ENCODE data around the gene MMP14. TPM values are rescaled to one million over a fixed set of nuclear protein-coding genes. Genes with fewer than 3 reads are reported as not detected.

Gene MMP14
- total and polyA plus RNA-seq, 2 of the 8 experiments (the other 6 are each of a cell fraction or from before 2014, with no cell fraction given): 58.2 to 86.8 TPM

DNA sequence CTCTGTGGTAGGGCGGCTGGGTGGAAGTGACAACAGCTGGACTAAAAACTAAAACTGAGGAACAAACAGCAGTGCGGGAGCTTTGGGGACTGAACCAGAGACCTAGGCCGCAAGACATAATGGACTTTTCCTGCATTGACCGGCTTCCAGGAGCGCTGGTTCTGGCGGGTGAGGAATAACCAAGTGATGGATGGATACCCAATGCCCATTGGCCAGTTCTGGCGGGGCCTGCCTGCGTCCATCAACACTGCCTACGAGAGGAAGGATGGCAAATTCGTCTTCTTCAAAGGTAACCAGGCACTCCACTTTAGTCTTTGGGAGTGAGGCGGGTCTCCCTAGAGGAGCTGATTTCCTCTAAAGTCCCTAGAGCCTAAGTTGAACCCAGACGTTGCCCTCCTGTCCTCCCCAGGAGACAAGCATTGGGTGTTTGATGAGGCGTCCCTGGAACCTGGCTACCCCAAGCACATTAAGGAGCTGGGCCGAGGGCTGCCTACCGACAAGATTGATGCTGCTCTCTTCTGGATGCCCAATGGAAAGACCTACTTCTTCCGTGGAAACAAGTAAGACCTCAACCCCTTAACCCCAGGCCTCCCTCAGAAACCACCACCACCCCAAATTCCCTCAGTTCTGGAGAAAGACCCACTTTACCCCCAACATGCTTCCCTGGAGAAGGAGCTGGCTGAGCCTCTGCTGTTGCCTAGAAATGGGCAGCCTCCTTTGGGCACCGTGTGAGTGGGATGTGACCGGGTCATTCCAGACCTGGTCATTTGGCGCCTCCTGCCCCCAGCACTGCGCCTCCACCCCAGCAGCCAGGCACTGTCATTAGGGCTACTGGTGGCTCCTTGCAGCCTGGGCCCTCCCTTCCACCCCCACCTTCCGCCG, 8.1 kb downstream of the MMP14 start:
- no peak overlapping the region for H3K4ac ChIP-seq (replicated peaks; ENCODE audit: insufficient read length, low read depth, low read length)
- CTCF ChIA-PET (ENCODE audit: partially characterized antibody): interaction anchor here (0.7 to 56.0 kb wide), 7 partner anchors 15 to 288 kb away, joined by 3 to 1562 read pairs (median 6); partner anchors contain the start of genes LRP10, MMP14, MRPL52 and REM2
- H3K79me1 ChIP-seq (ENCODE audit: low read depth, low read length): 0 out of 2 replicates have a peak, but pooled peaks cover 2% of the 10 kb centered on the region
- H2BK12ac ChIP-seq (ENCODE audit: low read depth, low read length): no peak overlapping the region
- H2AFZ ChIP-seq (ENCODE audit: low read length): no peak overlapping the region
- no peak overlapping the region for H4K8ac ChIP-seq (ENCODE audit: extremely low read depth, insufficient read depth, low read length)
- H3K4me2 ChIP-seq (ENCODE audit: insufficient read depth in 1 of 2, low read depth in 2 of 2, low read length in 2 of 2): no peak overlapping the region
- no peak overlapping the region for H2BK20ac ChIP-seq (ENCODE audit: low read length)
- POLR2A ChIA-PET (ENCODE audit: partially characterized antibody): interaction anchor here (0.7 to 13.9 kb wide), 5 partner anchors 11 to 52 kb away, joined by 3 to 203 read pairs (median 5); partner anchors contain the start of genes MMP14 and MRPL52
- peaks cover 0 to 2% of the 10 kb centered on the region in 2 experiments for H4K20me1 ChIP-seq (replicated peaks in 1 of 2; ENCODE audit: control insufficient read depth in 1 of 2, insufficient read depth in 2 of 2, low read length in 2 of 2)
- 0 out of 4 replicates have a peak, but pooled peaks cover 0 to 3% of the 10 kb centered on the region in 2 experiments for H3K79me2 ChIP-seq (ENCODE audit: control insufficient read depth in 1 of 2, insufficient read depth in 2 of 2, low read length in 2 of 2)
- no peak overlapping the region for H4K5ac ChIP-seq (ENCODE audit: insufficient read length, low read depth, low read length)
- no peak overlapping the region for H3K18ac ChIP-seq (ENCODE audit: extremely low read depth, low read length)
- no peaks in the 10 kb centered on the region for H3K9me3 ChIP-seq (ENCODE audit: insufficient read depth in 2 of 2, low read depth in 1 of 2, low read length in 1 of 2)
- H3K23ac ChIP-seq (ENCODE audit: insufficient read length): no peak overlapping the region
- H3K4me1 ChIP-seq (replicated peaks in 1 of 4; ENCODE audit: control insufficient read depth in 3 of 4, insufficient read depth in 4 of 4, low read length in 3 of 4): peaks cover 4 to 16% (median 11%) of the 10 kb centered on the region in 4 experiments; a peak in 6 of 7 replicates
- no peaks in the 10 kb centered on the region for H3K23me2 ChIP-seq (ENCODE audit: low read depth, low read length)
- no peak overlapping the region for H2BK120ac ChIP-seq (replicated peaks; ENCODE audit: low read depth, low read length)
- H4K91ac ChIP-seq (replicated peaks; ENCODE audit: insufficient read length, low read length): no peak overlapping the region
- no peak overlapping the region for H3K14ac ChIP-seq (ENCODE audit: insufficient read length)
- H2AK5ac ChIP-seq (ENCODE audit: low read depth, low read length): no peak overlapping the region
- H3K56ac ChIP-seq (replicated peaks; ENCODE audit: insufficient read length, low read depth, low read length): no peak overlapping the region
- DNase-seq (ENCODE audit: low read depth in 1 of 2, low spot score in 2 of 2) (no peak), FAIRE-seq (no peak)
- H3K9ac ChIP-seq (replicated peaks in 1 of 4; ENCODE audit: extremely low read depth in 1 of 4, low read depth in 3 of 4, low read length in 3 of 4): no peak overlapping the region
- peaks cover 7 to 44% (median 32%) of the 10 kb centered on the region in 4 experiments; a peak in 7 of 8 replicates for H3K36me3 ChIP-seq (ENCODE audit: control insufficient read depth in 2 of 4, insufficient read depth in 4 of 4, low read length in 3 of 4)
- 91% methylated on average over 20 of the region's 22 CpGs; no CpG with 5 or more reads in 1 of the 2 experiments for WGBS, 2 experiments (ENCODE audit: extremely low coverage in 1 of 2, insufficient coverage in 1 of 2, insufficient read length in 1 of 2, insufficient replicate concordance in 2 of 2, low coverage in 1 of 2, low lambda C conversion rate in 2 of 2, missing lambda C conversion rate in 1 of 2)
- no peak overlapping the region for H3K4me3 ChIP-seq (ENCODE audit: extremely low read depth in 1 of 4, insufficient read depth in 2 of 4, low read depth in 3 of 4, low read length in 4 of 4)
- H2BK15ac ChIP-seq (ENCODE audit: low read length): no peak overlapping the region
- no peaks in the 10 kb centered on the region for H3K27me3 ChIP-seq (replicated peaks in 1 of 4; ENCODE audit: control insufficient read depth in 3 of 4, extremely low read depth in 1 of 4, insufficient read depth in 3 of 4, low read length in 3 of 4)
- no peak overlapping the region for H2BK5ac ChIP-seq (ENCODE audit: low read depth, low read length)
- H3K27ac ChIP-seq (ENCODE audit: low read depth, low read length): no peak overlapping the region
- TF ChIP-seq EZH2 (IDR thresholded peaks at IDR 0.05; ENCODE audit: low read depth, low read length, severe bottlenecking) (no peak), HDAC2 (IDR thresholded peaks at IDR 0.05; ENCODE audit: borderline replicate concordance in 1 of 2, low read depth in 2 of 2, low read length in 2 of 2) (no peak), YY1 (IDR thresholded peaks at IDR 0.05; ENCODE audit: low read depth, low read length) (no peak), NRF1 (IDR thresholded peaks at IDR 0.05; ENCODE audit: low read depth, low read length) (no peak), GABPA (IDR thresholded peaks at IDR 0.05; ENCODE audit: borderline replicate concordance, insufficient read depth, low read length) (no peak), RXRA (IDR thresholded peaks at IDR 0.05; ENCODE audit: insufficient read depth, low read depth, low read length) (no peak), TEAD4 (IDR thresholded peaks at IDR 0.05; ENCODE audit: low read depth, low read length) (no peak), CBX8 (IDR thresholded peaks at IDR 0.05; ENCODE audit: borderline replicate concordance, low read depth, low read length) (no peak)
- TF ChIP-seq, protein P1, sequence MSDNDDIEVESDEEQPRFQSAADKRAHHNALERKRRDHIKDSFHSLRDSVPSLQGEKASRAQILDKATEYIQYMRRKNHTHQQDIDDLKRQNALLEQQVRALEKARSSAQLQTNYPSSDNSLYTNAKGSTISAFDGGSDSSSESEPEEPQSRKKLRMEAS (IDR thresholded peaks at IDR 0.05): no peak

Data from H1 (cell line).